Prostate gland (tissue), 2 donors: ENCODE measurements around the gene ANKRD6.

ENCODE experiments used
- CTCF ChIP-seq, 4 experiments: fragments of 200-600 bp in 2 of 4; fragments of 450-650 bp in 2 of 4; sonication (generic) in 2 of 4; IDR thresholded peaks; 1 replicate in 3 of 4; 2 replicates in 1 of 4; pipeline ENCODE4 v1.5.1; 2016 to 2019; ENCODE audit warnings: antibody characterized with exemption in 4 of 4, mild to moderate bottlenecking in 2 of 4, moderate library complexity in 2 of 4
- POLR2A ChIP-seq: fragments of 450-650 bp; IDR thresholded peaks from one replicate; pipeline ENCODE4 v1.6.1; 2016; ENCODE audit warnings: antibody characterized with exemption, mild to moderate bottlenecking

GRCh38 chr6:89385846-89386245 lies 47.1 kb upstream of the ANKRD6 start:
- TF ChIP-seq CTCF (IDR thresholded peaks at IDR 0.05): no peak
- TF ChIP-seq POLR2A: no peak
